GM12878 (cell line): Measurements from ENCODE around the gene FGFRL1. TPM values are rescaled to one million over a fixed set of nuclear protein-coding genes. Genes with fewer than 3 reads are reported as not detected.

ENCODE experiments used
- ATAC-seq: fragments of 200-7000 bp; cut with Tn5 transposase; 3 replicates; pipeline ENCODE4 v1.9.1; 2020; ENCODE audit warnings: mild to moderate bottlenecking, moderate library complexity
- BruUV-seq: library from RNA; stranded (reverse); fragments of 400-500 nt; replicated peaks from 2 replicates; lab custom pipeline; 2021; lab: Mats Ljungman, UMichigan
- CTCF ChIA-PET: fragments of 300-600 bp; sonication (Branson Sonifier 250); formaldehyde crosslinking; extraction: SDS; loops from one replicate; lab custom pipeline; 2021; ENCODE audit warnings: inconsistent platforms; lab: Yijun Ruan, JAX
- POLR2A ChIA-PET: fragments of 350-600 bp; formaldehyde crosslinking; extraction: SDS; loops from one replicate; lab custom pipeline; 2021; ENCODE audit warnings: inconsistent platforms; lab: Charles Lee
- RAD21 ChIA-PET: fragments of 300-600 bp; sonication (Branson Sonifier 250); formaldehyde crosslinking; loops from one replicate; lab custom pipeline; 2023; ENCODE audit warnings: antibody characterized with exemption; ENCODE audit not compliant: unreplicated experiment; lab: Charles Lee
- SMC1A ChIA-PET: fragments of 300-600 bp; sonication (Branson Sonifier 250); formaldehyde crosslinking; loops from one replicate; lab custom pipeline; 2023; ENCODE audit not compliant: unreplicated experiment, uncharacterized antibody; lab: Charles Lee
- DNase-seq: peaks from one replicate; pipeline ENCODE4 v3.0.0-alpha.2; 2011; ENCODE audit warnings: low read depth, low spot score
- FAIRE-seq: peaks from 3 replicates; lab custom pipeline; 2011; peaks lifted over from hg19 to GRCh38; lab: Jason Lieb, UNC
- H2AFZ ChIP-seq: 2 replicates; pipeline ENCODE4 v1.6.0; 2011; ENCODE audit warnings: low read depth, low read length, control low read depth; ENCODE audit not compliant: control insufficient read depth
- H3K27ac ChIP-seq: 2 replicates; pipeline ENCODE4 v1.5.1; 2011; ENCODE audit warnings: control low read depth; ENCODE audit not compliant: control insufficient read depth, insufficient read depth
- H3K27me3 ChIP-seq, 2 experiments: replicated peaks in 1 of 2; 2 replicates each; pipeline versions ENCODE4 v1.6.0 to v1.6.1; 2011; ENCODE audit warnings: low read length in 1 of 2; ENCODE audit not compliant: control insufficient read depth in 2 of 2, insufficient read depth in 2 of 2
- H3K36me3 ChIP-seq, 2 experiments: 2 replicates each; pipeline ENCODE4 v1.5.1; 2011; ENCODE audit warnings: low read length in 1 of 2; ENCODE audit not compliant: control insufficient read depth in 2 of 2, insufficient read depth in 2 of 2
- H3K4me1 ChIP-seq: 2 replicates; pipeline ENCODE4 v1.6.1; 2011; ENCODE audit warnings: mild to moderate bottlenecking, low read length, moderate library complexity, mixed read lengths; ENCODE audit not compliant: control insufficient read depth, insufficient read depth
- H3K4me2 ChIP-seq: 2 replicates; pipeline ENCODE4 v1.6.0; 2011; ENCODE audit warnings: control low read depth; ENCODE audit not compliant: control insufficient read depth, insufficient read depth
- H3K4me3 ChIP-seq: fragments of 200-600 bp; sonication (generic); 2 replicates; pipeline ENCODE4 v1.5.1; 2016
- H3K79me2 ChIP-seq: 2 replicates; pipeline ENCODE4 v1.6.0; 2011; ENCODE audit warnings: low read length; ENCODE audit not compliant: control insufficient read depth, insufficient read depth
- H3K9ac ChIP-seq: 2 replicates; pipeline ENCODE4 v1.8.0; 2011; ENCODE audit warnings: low read length, control low read depth, mixed read lengths; ENCODE audit not compliant: control insufficient read depth, insufficient read depth
- H3K9me3 ChIP-seq: replicated peaks from 3 replicates; pipeline ENCODE4 v1.5.1; 2011; ENCODE audit warnings: mild to moderate bottlenecking, low read length; ENCODE audit not compliant: control insufficient read depth, insufficient read depth
- H4K20me1 ChIP-seq: 2 replicates; pipeline ENCODE4 v1.6.0; 2011; ENCODE audit not compliant: control insufficient read depth, insufficient read depth
- BMI1 ChIP-seq: fragments of 450-650 bp; IDR thresholded peaks from 2 replicates; pipeline ENCODE4 v1.6.1; 2016; ENCODE audit warnings: mild to moderate bottlenecking, moderate library complexity, borderline replicate concordance
- BRCA1 ChIP-seq: IDR thresholded peaks from 2 replicates; pipeline ENCODE4 v1.6.1; 2011; ENCODE audit warnings: low read depth, low read length, improper control_type of control experiment
- HDAC6 ChIP-seq: fragments of 200-600 bp; sonication (generic); IDR thresholded peaks from one replicate; pipeline ENCODE4 v1.8.0; 2017; ENCODE audit warnings: antibody characterized with exemption; ENCODE audit not compliant: unreplicated experiment
- NFIC ChIP-seq: IDR thresholded peaks from 2 replicates; pipeline ENCODE4 v1.6.1; 2012; ENCODE audit warnings: low read depth, mild to moderate bottlenecking, inconsistent platforms, low read length, moderate library complexity
- NFYA ChIP-seq: IDR thresholded peaks from 2 replicates; pipeline ENCODE4 v1.6.1; 2011; ENCODE audit warnings: low read depth, mild to moderate bottlenecking, low read length, improper control_type of control experiment, borderline replicate concordance
- SIX5 ChIP-seq: IDR thresholded peaks from 2 replicates; pipeline ENCODE4 v1.6.1; 2011; ENCODE audit warnings: mild to moderate bottlenecking, low read depth, low read length, moderate library complexity; ENCODE audit not compliant: severe bottlenecking
- ZBTB11 ChIP-seq: fragments of 450-650 bp; formaldehyde crosslinking; IDR thresholded peaks from 2 replicates; pipeline ENCODE4 v1.5.0; 2022; ENCODE audit warnings: mild to moderate bottlenecking, missing genetic modification characterization
- ZBTB40 ChIP-seq: fragments of 450-650 bp; IDR thresholded peaks from 2 replicates; pipeline ENCODE4 v1.6.1; 2016; ENCODE audit warnings: mild to moderate bottlenecking, moderate library complexity, borderline replicate concordance
- ZNF622 ChIP-seq: fragments of 450-650 bp; IDR thresholded peaks from 2 replicates; pipeline ENCODE4 v1.6.1; 2017; ENCODE audit warnings: mild to moderate bottlenecking, inconsistent platforms
- ZZZ3 ChIP-seq: IDR thresholded peaks from 2 replicates; pipeline ENCODE4 v1.6.1; 2011; ENCODE audit warnings: low read depth; ENCODE audit not compliant: control insufficient read depth, insufficient read length
- WGBS: methylation state at CpG from one replicate; pipeline ENCODE4 v1.1.6; 2016; ENCODE audit warnings: low lambda C conversion rate; ENCODE audit not compliant: insufficient replicate concordance, insufficient coverage; ENCODE audit errors: missing lambda C conversion rate; 5-methylcytosine and 5-hydroxymethylcytosine counted together
- in situ Hi-C: fragments of 300-500 bp; cut with MboI; formaldehyde crosslinking; loops from 9 replicates; pipeline ENCODE4 v1.14.3; 2018; ENCODE audit warnings: mixed read lengths
- intact Hi-C: fragments of 100-400 bp; cut with micrococcal nuclease; formaldehyde crosslinking; loops from one replicate; pipeline ENCODE4 v1.14.2; 2022; ENCODE audit not compliant: unreplicated experiment
- polyA plus RNA-seq, 11 experiments: library from polyadenylated mRNA; depleted of rRNA in 4 of 11; unstranded in 6 of 11; stranded (reverse) in 5 of 11; fragments of >200 nt; fragmentation: Nextera tagmentation in 4 of 11; fragmentation: Illumina TruSeq in 1 of 11; extraction: Ambion mirVana in 4 of 11; extraction: Trizol in 1 of 11; gene quantifications; 1 replicate in 1 of 11; 2 replicates in 10 of 11; pipeline versions ENCODE4 v1.2.1 to v1.2.3, GENCODE V29; 2011 to 2016; ENCODE audit warnings: inconsistent platforms in 2 of 11, missing spikeins in 2 of 11, low read depth in 1 of 11
- total RNA-seq, 4 experiments: library from RNA; depleted of rRNA in 3 of 4; stranded (reverse); fragments of >200 nt in 3 of 4; fragmentation: Illumina TruSeq in 1 of 4; extraction: Trizol in 1 of 4; gene quantifications; 2 replicates each; pipeline versions ENCODE4 v1.2.1 to v1.2.3, GENCODE V29; 2013 to 2021
- TF ChIP-seq, protein P1 (sequence below): IDR thresholded peaks from 2 replicates; pipeline ENCODE4 v1.6.1; 2011; ENCODE audit warnings: borderline replicate concordance, low read depth, mild to moderate bottlenecking, moderate library complexity, low read length; ENCODE audit not compliant: insufficient read depth, poor library complexity, severe bottlenecking
- TF ChIP-seq, protein P2 (sequence below): IDR thresholded peaks from 2 replicates; pipeline ENCODE4 v1.6.1; 2011; ENCODE audit warnings: mild to moderate bottlenecking, low read depth, low read length, moderate library complexity; ENCODE audit not compliant: insufficient replicate concordance

The FGFRL1 gene
- total and polyA plus RNA-seq, 10 of the 15 experiments (the other 5 are each of a cell fraction or from before 2014, with no cell fraction given): 0.02 to 1.5 (median 0.29) TPM; not detected in 2

DNA sequence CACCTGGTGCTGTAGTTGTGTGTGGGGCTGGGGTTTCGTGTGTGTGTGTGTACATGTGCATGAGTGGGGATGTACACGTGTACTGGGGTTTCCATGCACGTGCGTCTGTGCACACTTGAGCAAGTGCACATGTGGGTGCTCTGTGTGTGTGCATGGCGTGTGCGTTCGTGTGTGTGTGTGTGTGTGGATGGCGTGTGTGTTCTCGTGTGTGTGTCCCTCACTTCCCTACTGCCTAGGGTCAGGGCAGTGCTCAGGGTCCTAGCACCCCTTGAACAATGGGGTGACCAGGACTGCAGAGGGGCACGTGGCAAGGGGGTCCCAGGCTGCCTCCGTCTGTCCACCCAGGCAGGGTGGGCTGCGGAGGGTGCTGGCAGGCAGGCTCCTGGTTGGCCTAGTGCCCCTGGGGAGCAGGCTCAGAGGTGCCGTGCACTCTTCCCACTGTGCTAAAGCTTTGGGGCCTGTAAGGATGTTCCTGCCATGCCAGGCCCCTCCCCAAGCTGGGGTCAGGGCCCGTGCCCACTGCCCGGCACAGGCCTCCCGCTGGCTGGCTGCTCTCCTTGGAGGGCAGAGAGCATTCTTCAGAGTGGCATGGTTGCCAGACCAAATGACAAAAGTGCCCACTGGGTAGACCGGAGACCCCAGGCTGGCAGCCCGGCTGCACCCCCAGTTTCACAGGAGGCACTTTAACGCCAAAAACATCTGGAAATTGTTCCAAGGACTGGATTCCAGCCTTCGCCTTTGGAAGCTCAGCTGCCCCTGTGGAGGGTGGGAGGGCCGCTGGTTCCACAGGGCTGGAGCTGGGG is 29.1 kb downstream of the FGFRL1 start:
- in situ Hi-C loops (no loop called here), intact Hi-C loops (no loop called here)
- FAIRE-seq: no peak
- Histone ChIP-seq H3K27me3 (no peaks in the 10 kb centered on the region), H3K79me2 (no peaks in the 10 kb centered on the region), H3K9me3 (no peaks in the 10 kb centered on the region; the same call in 2 of the 3 replicates), H3K36me3 (no peaks in the 10 kb centered on the region), H3K4me2 (no peak overlapping the region), H3K4me1 (no peaks in the 10 kb centered on the region), H3K4me3 (no peak overlapping the region), H4K20me1 (no peaks in the 10 kb centered on the region), H3K9ac (no peak overlapping the region), H2AFZ (no peak overlapping the region), H3K27ac (no peak overlapping the region)
- CTCF ChIA-PET: no interaction called here
- 34% methylated on average over 21 of the region's 21 CpGs for WGBS
- no peak for ATAC-seq
- no peak for DNase-seq
- SMC1A ChIA-PET: no interaction called here
- no TSS peak for BruUV-seq
- RAD21 ChIA-PET: interaction anchor here (1.1 kb wide), 1 partner anchor 15 kb away, joined by 3 read pairs; no protein-coding TSS in a partner anchor
- POLR2A ChIA-PET: no interaction called here
- no peak for TF ChIP-seq ZBTB11 (CRISPR knock-in tag)
- TF ChIP-seq ZBTB40: no peak
- TF ChIP-seq ZNF622: no peak
- TF ChIP-seq SIX5: no peak
- no peak for TF ChIP-seq BRCA1
- TF ChIP-seq NFIC: no peak
- TF ChIP-seq, protein P1, sequence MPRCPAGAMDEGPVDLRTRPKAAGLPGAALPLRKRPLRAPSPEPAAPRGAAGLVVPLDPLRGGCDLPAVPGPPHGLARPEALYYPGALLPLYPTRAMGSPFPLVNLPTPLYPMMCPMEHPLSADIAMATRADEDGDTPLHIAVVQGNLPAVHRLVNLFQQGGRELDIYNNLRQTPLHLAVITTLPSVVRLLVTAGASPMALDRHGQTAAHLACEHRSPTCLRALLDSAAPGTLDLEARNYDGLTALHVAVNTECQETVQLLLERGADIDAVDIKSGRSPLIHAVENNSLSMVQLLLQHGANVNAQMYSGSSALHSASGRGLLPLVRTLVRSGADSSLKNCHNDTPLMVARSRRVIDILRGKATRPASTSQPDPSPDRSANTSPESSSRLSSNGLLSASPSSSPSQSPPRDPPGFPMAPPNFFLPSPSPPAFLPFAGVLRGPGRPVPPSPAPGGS: peak; percentile 87
- TF ChIP-seq ZZZ3: no peak
- no peak for TF ChIP-seq HDAC6
- TF ChIP-seq NFYA: no peak
- TF ChIP-seq BMI1: no peak
- TF ChIP-seq, protein P2, sequence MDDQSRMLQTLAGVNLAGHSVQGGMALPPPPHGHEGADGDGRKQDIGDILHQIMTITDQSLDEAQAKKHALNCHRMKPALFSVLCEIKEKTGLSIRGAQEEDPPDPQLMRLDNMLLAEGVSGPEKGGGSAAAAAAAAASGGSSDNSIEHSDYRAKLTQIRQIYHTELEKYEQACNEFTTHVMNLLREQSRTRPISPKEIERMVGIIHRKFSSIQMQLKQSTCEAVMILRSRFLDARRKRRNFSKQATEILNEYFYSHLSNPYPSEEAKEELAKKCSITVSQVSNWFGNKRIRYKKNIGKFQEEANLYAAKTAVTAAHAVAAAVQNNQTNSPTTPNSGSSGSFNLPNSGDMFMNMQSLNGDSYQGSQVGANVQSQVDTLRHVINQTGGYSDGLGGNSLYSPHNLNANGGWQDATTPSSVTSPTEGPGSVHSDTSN: peak; percentile 26
